Measurements from ENCODE around the gene TNFRSF18. TPM values are rescaled to one million over a fixed set of nuclear protein-coding genes. Genes with fewer than 3 reads are reported as not detected.

The TNFRSF18 gene
- total and polyA plus RNA-seq, 2 donors (not counting 3 experiments of a cell fraction or from before 2014, with no cell fraction given), result not detected

DNA sequence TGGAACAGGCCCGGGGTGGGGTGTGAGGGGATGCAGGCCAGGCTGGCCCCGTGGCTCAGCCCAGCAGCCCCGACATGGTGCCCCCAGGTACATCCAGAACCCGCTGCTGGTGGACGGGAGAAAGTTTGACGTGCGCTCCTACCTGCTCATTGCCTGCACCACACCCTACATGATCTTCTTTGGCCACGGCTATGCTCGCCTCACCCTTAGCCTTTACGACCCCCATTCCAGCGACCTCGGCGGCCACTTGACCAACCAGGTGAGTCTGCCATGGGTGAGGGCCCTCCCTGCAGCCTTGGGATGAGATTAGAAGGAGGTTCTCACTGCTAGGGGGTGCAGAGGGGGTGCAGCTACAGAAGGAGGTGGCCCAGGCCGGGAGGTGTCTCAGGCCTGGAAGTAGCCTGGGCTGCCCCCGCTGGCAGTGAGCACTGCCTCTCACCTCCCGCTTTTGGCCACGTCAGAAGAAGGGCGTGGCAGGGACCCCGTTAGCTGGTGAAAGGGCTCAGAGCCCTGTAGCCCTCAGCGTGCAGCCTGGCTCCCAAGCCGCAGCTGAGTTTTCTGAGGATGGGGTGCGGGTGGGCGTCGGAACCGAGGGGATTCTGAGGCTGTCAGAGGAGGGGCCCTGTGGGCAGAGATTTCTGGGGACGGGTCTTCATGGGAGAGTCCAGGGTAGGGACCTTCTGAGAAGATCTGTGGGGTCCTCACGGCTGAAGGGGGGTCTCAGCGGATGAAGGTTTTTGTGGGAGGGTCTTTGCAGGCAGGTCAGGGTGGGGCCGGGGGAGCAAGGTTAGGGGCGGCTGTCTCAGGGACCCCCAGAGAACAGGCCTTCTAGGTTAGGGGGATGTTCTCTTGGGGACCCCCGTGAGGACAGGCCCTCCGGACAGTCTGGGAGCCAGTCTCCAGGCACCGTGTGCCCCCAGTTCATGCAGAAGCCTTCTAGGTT, 22.3 kb downstream of the TNFRSF18 start:
- Histone ChIP-seq H3K36me3 (ENCODE audit: control insufficient read depth in 2 of 2, extremely low read depth in 1 of 2, insufficient read depth in 2 of 2, low read length in 2 of 2) (no peaks in the 10 kb centered on the region), H3K27ac (ENCODE audit: insufficient read depth, low read depth, low read length) (no peak overlapping the region), H3K4me2 (ENCODE audit: insufficient read depth, low read length) (no peak overlapping the region), H3K9me1 (replicated peaks; ENCODE audit: control insufficient read depth, extremely low read depth, insufficient read depth, low read length) (no peaks in the 10 kb centered on the region), H2AFZ (ENCODE audit: low read depth, low read length) (no peak overlapping the region), H3K9ac (replicated peaks; ENCODE audit: extremely low read depth, insufficient read depth, low read length) (no peak overlapping the region), H3K9me3 (replicated peaks; ENCODE audit: control insufficient read depth, insufficient read depth, low read length) (no peaks in the 10 kb centered on the region), H3K79me2 (ENCODE audit: control insufficient read depth, insufficient read depth, low read length) (no peaks in the 10 kb centered on the region), H3K4me1 (ENCODE audit: control insufficient read depth, extremely low read depth, insufficient read depth, low read length) (no peaks in the 10 kb centered on the region), H3K27me3 (ENCODE audit: control insufficient read depth in 2 of 2, insufficient read depth in 2 of 2, low read length in 2 of 2) (peaks cover 0 to 6% of the 10 kb centered on the region in 2 experiments), H3K4me3 (replicated peaks in 1 of 3; ENCODE audit: insufficient read depth in 1 of 3, low read depth in 1 of 3, low read length in 3 of 3) (no peak overlapping the region), H4K20me1 (replicated peaks; ENCODE audit: control insufficient read depth, extremely low read depth, insufficient read depth, low read length) (no peaks in the 10 kb centered on the region)
- no TSS peak for BruUV-seq (replicated peaks)
- dilution Hi-C loops (cut with MboI; ENCODE audit: extremely low pct_ligation_motif_present, low sequenced_read_pairs), result no loop called here
- CTCF ChIA-PET, result no interaction called here
- intact Hi-C loops (cut with micrococcal nuclease), result no loop called here
- POLR2A ChIA-PET, result no interaction called here
- TF ChIP-seq FOS (IDR thresholded peaks at IDR 0.05; ENCODE audit: borderline replicate concordance, insufficient read depth, low read length), result no peak
- TF ChIP-seq JUN (IDR thresholded peaks at IDR 0.05; ENCODE audit: borderline replicate concordance, insufficient read depth, insufficient read length, low read depth), result no peak
- no peak for TF ChIP-seq MYC (IDR thresholded peaks at IDR 0.05; ENCODE audit: low read depth, low read length)
- TF ChIP-seq, protein P1, sequence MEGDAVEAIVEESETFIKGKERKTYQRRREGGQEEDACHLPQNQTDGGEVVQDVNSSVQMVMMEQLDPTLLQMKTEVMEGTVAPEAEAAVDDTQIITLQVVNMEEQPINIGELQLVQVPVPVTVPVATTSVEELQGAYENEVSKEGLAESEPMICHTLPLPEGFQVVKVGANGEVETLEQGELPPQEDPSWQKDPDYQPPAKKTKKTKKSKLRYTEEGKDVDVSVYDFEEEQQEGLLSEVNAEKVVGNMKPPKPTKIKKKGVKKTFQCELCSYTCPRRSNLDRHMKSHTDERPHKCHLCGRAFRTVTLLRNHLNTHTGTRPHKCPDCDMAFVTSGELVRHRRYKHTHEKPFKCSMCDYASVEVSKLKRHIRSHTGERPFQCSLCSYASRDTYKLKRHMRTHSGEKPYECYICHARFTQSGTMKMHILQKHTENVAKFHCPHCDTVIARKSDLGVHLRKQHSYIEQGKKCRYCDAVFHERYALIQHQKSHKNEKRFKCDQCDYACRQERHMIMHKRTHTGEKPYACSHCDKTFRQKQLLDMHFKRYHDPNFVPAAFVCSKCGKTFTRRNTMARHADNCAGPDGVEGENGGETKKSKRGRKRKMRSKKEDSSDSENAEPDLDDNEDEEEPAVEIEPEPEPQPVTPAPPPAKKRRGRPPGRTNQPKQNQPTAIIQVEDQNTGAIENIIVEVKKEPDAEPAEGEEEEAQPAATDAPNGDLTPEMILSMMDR (IDR thresholded peaks at IDR 0.05; ENCODE audit: extremely low read depth in 1 of 2, insufficient read depth in 1 of 2, low read depth in 1 of 2, low read length in 2 of 2), result no peak
- no peak for TF ChIP-seq EZH2 (IDR thresholded peaks at IDR 0.05; ENCODE audit: borderline replicate concordance, low read depth, low read length, severe bottlenecking)
- TF ChIP-seq POLR2A (IDR thresholded peaks at IDR 0.05; ENCODE audit: low read depth, low read length), result no peak
- TF ChIP-seq, protein P2, sequence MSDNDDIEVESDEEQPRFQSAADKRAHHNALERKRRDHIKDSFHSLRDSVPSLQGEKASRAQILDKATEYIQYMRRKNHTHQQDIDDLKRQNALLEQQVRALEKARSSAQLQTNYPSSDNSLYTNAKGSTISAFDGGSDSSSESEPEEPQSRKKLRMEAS (IDR thresholded peaks at IDR 0.05; ENCODE audit: insufficient read depth, insufficient read length), result no peak
- TF ChIP-seq GATA2 (IDR thresholded peaks at IDR 0.05; ENCODE audit: insufficient read depth, insufficient read length, low read depth, low read length), result no peak
- no peak for TF ChIP-seq POLR2AphosphoS5 (IDR thresholded peaks at IDR 0.05; ENCODE audit: insufficient read depth, low read depth, low read length)
- DNase-seq (ENCODE audit: low read depth, low spot score), result no peak
- no peak for FAIRE-seq

All from endothelial cell of umbilical vein (primary cell).